ENCODE measurements around the gene TSPAN15. TPM values are rescaled to one million over a fixed set of nuclear protein-coding genes. Genes with fewer than 3 reads are reported as not detected.

Gene TSPAN15
- total RNA-seq, 2 experiments from 2014 or later: 0.85 to 0.91 TPM

DNA sequence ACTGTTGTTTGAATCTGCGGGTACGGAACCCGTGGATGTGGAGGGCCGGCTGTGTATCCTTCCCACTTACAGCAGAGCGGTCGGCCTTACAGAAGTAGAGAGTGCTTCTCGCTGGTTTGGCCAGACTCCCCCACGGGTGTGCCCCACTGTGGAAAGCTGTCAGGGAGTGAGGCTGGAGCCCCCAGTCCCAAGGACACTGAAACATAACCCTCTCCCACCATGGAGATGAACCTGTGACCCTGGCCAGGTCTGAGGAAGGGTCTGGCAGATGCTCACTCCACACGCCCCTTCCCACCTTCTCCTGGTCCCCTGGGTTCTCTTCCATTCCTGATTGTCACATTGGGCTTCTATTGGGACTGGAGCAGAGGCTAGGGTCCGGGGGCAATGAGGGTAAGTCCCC, 39.6 kb downstream of the TSPAN15 start:
- no peak for DNase-seq
- H3K4me3 Mint-ChIP-seq: no peak overlapping the region
- no peak overlapping the region for H3K27ac Mint-ChIP-seq
- no peaks in the 10 kb centered on the region for H3K4me1 Mint-ChIP-seq
- no peak for ATAC-seq
- intact Hi-C loops (cut with DNase I, micrococcal nuclease): no loop called here
- ChIA-PET CTCF (no interaction called here), POLR2A (no interaction called here)
- no peaks in the 10 kb centered on the region for H3K36me3 Mint-ChIP-seq (ENCODE audit: low read depth)
- H3K27me3 Mint-ChIP-seq: no peaks in the 10 kb centered on the region
- peaks cover 8% of the 10 kb centered on the region for H3K9me3 Mint-ChIP-seq (ENCODE audit: low read depth)

DNA sequence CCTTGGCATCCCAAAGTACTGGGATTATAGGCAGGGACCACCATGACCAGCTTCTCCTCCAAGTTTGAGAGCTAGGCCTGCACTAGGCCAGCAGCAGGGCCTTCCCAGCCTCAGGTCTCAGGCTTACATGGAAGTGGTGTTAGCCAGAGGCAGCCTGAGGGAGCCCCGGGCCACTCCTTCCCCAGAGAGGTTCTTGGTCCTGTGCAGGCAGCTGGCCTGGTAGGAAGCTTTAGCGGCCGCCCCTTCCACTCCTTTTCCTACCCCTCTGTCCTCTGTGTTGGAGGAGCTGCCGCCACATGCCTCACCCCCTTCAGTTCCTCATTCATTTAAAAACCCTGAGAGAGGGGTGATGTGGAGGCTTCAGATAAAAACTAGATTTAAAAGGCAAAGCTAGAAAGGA, 40.3 kb downstream of the TSPAN15 start:
- H3K9me3 Mint-ChIP-seq (ENCODE audit: low read depth): peaks cover 8% of the 10 kb centered on the region
- ChIA-PET POLR2A (no interaction called here), CTCF (interaction anchor here (0.5 to 1.7 kb wide), 3 partner anchors 24 to 423 kb away, joined by 3 to 5 read pairs (median 4); no protein-coding TSS in a partner anchor)
- no peaks in the 10 kb centered on the region for H3K4me1 Mint-ChIP-seq
- no peaks in the 10 kb centered on the region for H3K36me3 Mint-ChIP-seq (ENCODE audit: low read depth)
- no peak for DNase-seq
- H3K27me3 Mint-ChIP-seq: no peaks in the 10 kb centered on the region
- no peak for ATAC-seq
- H3K27ac Mint-ChIP-seq: no peak overlapping the region
- intact Hi-C loops (cut with DNase I, micrococcal nuclease): no loop called here
- H3K4me3 Mint-ChIP-seq: no peak overlapping the region

DNA sequence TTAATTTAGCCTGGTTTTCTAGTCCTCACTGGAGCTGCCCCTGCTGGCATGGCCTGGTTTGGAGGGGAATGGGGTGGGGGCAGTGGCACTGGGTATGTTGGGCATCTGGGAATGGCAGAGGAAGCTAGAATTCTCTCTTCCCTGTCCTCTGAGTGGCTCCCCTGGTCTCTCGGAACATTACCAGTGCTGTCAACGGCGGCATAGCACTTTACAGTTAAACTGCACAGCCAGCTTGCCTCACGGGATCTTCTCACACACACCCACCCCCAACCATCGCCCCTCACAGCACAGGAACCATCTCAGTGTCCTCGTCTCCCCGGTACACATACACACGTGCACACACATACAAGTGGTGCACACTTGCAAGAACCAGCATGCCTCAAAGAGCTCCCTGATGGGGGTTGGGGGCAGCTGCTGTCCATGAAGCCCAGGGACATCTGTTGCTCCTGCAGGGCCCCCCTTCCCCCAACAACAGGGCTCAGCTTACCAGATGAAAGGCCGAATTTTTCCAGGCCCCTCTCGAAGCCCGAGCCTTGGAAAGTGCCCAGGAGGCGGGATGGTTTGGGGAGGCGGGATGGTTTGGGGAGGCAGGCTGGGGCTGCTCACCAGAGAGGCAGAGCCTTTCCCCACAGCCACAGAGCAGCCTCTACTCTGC, 41.0 kb downstream of the TSPAN15 start:
- no peak overlapping the region for H3K4me3 Mint-ChIP-seq
- CTCF ChIA-PET: interaction anchor here (0.5 to 1.7 kb wide), 3 partner anchors 23 to 423 kb away, joined by 3 to 5 read pairs (median 4); no protein-coding TSS in a partner anchor
- POLR2A ChIA-PET: interaction anchor here (0.6 kb wide), 1 partner anchor 253 kb away, joined by 3 read pairs; no protein-coding TSS in a partner anchor
- DNase-seq (no peak), ATAC-seq (no peak)
- H3K4me1 Mint-ChIP-seq: no peaks in the 10 kb centered on the region
- no peaks in the 10 kb centered on the region for H3K27me3 Mint-ChIP-seq
- no peak overlapping the region for H3K27ac Mint-ChIP-seq
- peaks cover 8% of the 10 kb centered on the region for H3K9me3 Mint-ChIP-seq (ENCODE audit: low read depth)
- intact Hi-C loops (cut with DNase I, micrococcal nuclease): no loop called here
- H3K36me3 Mint-ChIP-seq (ENCODE audit: low read depth): no peaks in the 10 kb centered on the region

DNA sequence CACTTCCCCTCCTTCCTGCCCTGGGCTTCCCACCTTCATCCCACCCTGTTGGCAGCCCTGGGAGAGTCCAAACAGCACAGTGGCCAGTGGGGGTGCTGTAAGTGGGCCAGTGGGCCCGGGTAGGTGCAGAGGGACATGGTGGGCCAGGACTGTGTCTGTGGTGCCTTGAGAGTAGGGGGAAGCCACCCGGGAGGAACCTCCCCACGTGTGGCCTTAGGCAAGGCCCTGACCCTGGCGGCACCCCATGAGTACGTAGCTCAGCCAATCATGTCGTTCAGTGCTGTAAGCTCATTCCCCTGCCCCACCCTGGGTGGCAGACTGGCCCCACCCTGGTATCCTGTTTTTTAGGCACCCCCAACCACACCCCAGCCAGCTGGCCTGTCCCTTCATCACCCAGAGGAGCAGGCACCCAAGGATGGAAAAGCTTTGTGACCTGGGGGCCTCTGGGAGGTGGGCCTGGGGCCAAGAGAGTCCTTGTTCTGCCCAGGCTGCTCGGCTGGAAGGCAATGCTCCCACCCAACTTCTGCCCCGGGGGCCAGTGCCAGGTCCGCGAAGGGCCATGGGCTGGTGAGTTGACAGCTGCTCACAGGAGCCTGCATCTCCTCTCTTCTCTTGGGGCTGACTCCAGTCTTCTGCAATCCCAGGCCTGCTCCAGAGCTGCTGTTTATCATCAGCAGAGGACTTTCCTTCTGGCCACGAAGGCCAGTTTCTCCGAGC, 41.6 kb downstream of the TSPAN15 start:
- H3K27me3 Mint-ChIP-seq: no peaks in the 10 kb centered on the region
- ChIA-PET POLR2A (interaction anchor here (0.6 kb wide), 1 partner anchor 253 kb away, joined by 3 read pairs; no protein-coding TSS in a partner anchor), CTCF (interaction anchor here (0.7 to 1.7 kb wide), 2 partner anchors 22 to 51 kb away, joined by 3 read pairs; no protein-coding TSS in a partner anchor)
- H3K4me1 Mint-ChIP-seq: peaks cover under 1% of the 10 kb centered on the region
- intact Hi-C loops (cut with DNase I, micrococcal nuclease): no loop called here
- no peaks in the 10 kb centered on the region for H3K36me3 Mint-ChIP-seq (ENCODE audit: low read depth)
- ATAC-seq (no peak), DNase-seq (no peak)
- no peak overlapping the region for H3K27ac Mint-ChIP-seq
- no peak overlapping the region for H3K4me3 Mint-ChIP-seq
- peaks cover 6% of the 10 kb centered on the region for H3K9me3 Mint-ChIP-seq (ENCODE audit: low read depth)

DNA sequence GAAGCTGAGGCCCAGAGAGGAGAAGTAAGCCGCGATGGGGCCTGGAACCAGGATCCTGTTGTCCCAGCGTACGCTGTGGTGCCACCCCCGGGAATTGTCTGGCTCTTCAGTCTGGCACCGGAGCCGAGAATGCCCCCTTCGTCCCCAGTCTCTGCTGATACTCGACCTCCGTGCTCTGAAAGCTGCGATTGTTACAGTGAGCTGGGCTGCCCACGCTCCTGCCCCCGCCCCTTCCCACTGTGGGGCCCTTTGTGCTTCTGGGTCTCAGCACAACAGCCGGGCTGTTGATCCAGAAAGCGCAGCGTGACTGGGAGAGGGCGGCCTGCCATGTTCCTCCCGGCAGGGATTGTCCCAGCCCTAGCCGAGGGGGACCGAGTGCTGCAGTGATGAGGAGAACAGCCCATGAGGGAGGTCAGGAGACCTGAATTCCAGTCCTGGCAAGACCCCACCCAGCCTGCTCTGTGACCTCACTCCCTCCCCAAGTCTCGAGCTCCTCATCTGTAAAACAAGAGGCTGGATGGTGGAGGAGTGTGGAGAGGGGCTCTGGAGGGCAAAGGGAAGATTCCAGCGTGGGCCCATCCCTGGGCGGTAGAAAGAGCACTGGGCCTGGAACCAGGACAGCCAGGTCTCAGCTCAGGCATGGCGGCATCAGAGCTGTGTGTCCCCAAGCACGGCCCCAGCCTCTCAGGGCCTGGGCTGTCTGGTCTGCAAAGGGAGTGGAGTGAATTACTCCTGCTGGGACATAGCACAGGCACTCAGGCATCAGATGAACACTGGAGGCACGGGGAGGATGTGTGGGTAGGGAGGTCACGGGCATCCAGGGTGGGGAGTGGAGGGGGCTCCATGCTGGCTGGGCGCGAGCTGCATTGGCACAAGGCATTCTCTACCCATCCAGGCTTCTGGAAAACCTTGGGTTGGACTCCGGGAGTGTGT, 43.6 kb downstream of the TSPAN15 start:
- intact Hi-C loops (cut with DNase I, micrococcal nuclease): no loop called here
- H3K4me1 Mint-ChIP-seq: peaks cover 7% of the 10 kb centered on the region
- ATAC-seq (no peak), DNase-seq (no peak)
- no peak overlapping the region for H3K4me3 Mint-ChIP-seq
- no peak overlapping the region for H3K27ac Mint-ChIP-seq
- no peaks in the 10 kb centered on the region for H3K27me3 Mint-ChIP-seq
- CTCF ChIA-PET: interaction anchor here (0.6 kb wide), 1 partner anchor 11 kb away, joined by 3 read pairs; no protein-coding TSS in a partner anchor
- POLR2A ChIA-PET: no interaction called here
- no peaks in the 10 kb centered on the region for H3K36me3 Mint-ChIP-seq (ENCODE audit: low read depth)
- no peaks in the 10 kb centered on the region for H3K9me3 Mint-ChIP-seq (ENCODE audit: low read depth)

DNA sequence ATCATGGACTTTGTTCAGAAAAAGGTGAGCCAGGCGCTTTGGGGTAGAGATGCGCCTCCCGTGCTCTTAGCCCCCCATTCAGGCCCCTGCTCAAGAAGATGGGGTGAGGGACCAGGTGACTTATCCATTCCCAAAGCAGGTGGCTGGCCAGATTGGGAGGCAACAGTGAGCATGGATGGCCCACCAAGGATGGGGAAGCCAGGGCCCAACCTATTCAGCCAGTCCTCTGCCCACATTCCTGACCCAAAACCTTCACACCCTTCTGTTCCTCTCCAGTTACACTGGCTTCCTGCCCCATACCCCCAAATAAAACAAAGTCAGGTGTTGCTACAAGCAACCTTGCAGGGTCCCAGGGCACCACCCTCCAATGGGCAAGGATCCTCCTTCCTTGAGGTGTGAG, 44.4 kb downstream of the TSPAN15 start:
- CTCF ChIA-PET: no interaction called here
- H3K9me3 Mint-ChIP-seq (ENCODE audit: low read depth): no peaks in the 10 kb centered on the region

DNA sequence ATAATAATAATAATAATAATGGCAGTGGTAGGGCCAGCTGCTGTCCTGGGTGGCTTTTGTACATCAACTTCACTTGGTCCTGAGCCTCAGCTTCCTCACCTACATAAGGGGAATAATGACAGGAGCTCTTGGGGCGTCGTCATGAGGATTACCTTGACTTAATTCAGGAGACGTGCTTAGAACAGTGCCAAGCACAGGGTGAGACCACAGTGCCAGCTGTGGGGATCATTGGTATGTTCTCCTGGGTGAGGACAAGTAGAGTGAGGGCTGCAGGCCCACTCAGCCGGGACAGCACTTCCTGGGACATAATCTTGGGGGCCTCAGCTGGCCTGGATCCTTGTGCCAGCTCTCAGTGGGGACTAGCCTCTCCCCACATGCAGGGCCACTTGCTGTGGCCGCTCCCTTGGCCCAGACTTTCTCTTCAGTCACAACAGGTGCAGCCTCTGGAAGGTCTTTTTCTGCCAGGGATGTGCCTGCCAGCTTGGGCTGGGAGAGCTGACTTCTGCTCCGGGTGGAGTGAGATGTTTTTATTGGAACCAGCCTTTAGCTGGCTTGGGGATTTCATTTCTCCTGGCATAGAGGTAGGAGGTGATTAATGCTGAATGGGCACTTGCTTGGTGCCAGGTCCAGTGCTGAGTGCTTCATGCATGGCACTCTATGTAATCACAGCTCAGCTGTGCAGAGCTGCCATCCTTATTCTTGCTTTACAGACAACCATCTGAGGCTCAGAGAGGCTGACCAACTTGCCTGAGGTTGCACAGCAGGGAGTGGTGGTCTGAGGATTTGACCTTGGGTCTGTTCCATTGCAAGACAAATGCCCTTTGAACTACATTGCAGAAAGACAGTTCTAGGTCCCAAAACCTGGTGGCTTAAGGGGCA, 45.3 kb downstream of the TSPAN15 start:
- Mint-ChIP-seq H3K27ac (no peak overlapping the region), H3K27me3 (no peaks in the 10 kb centered on the region), H3K4me3 (no peak overlapping the region), H3K36me3 (ENCODE audit: low read depth) (no peaks in the 10 kb centered on the region), H3K9me3 (ENCODE audit: low read depth) (no peaks in the 10 kb centered on the region), H3K4me1 (peaks cover 7% of the 10 kb centered on the region)
- DNase-seq (no peak), ATAC-seq (no peak)
- ChIA-PET CTCF (interaction anchor here (0.6 to 3.0 kb wide), 3 partner anchors 12 to 214 kb away, joined by 3 to 11 read pairs (median 3); no protein-coding TSS in a partner anchor), POLR2A (interaction anchor here (0.7 kb wide), 1 partner anchor 64 kb away, joined by 3 read pairs; no protein-coding TSS in a partner anchor)
- intact Hi-C loops (cut with DNase I, micrococcal nuclease): no loop called here

More for the DNA sequence above, 44.4 kb downstream of the TSPAN15 start:
- H3K27ac Mint-ChIP-seq: no peak overlapping the region
- DNase-seq (no peak), ATAC-seq (no peak)
- POLR2A ChIA-PET: no interaction called here
- no peaks in the 10 kb centered on the region for H3K27me3 Mint-ChIP-seq
- H3K4me3 Mint-ChIP-seq: no peak overlapping the region
- intact Hi-C loops (cut with DNase I, micrococcal nuclease): no loop called here
- H3K36me3 Mint-ChIP-seq (ENCODE audit: low read depth): no peaks in the 10 kb centered on the region
- H3K4me1 Mint-ChIP-seq: peaks cover 7% of the 10 kb centered on the region

DNA sequence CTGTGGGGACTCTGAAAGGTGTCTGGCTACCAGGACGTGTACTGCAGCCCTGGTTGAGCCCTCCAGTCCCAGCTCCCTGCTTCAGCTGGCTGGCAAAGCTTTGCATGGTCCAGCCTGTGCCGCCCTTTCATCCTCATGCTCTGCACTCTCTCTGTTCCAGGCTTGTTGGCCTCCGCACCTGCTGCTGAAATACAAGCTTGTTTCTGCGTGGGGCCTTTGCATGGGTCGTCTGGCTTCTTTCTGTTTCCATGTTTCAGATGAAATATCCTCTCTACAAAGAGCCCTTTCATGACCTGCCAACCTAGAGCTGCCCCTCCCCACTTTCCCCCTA, 45.9 kb downstream of the TSPAN15 start:
- Mint-ChIP-seq H3K27ac (no peak overlapping the region), H3K4me1 (peaks cover 7% of the 10 kb centered on the region), H3K9me3 (ENCODE audit: low read depth) (no peaks in the 10 kb centered on the region), H3K27me3 (no peaks in the 10 kb centered on the region), H3K36me3 (ENCODE audit: low read depth) (no peaks in the 10 kb centered on the region), H3K4me3 (no peak overlapping the region)
- ATAC-seq (no peak), DNase-seq (no peak)
- CTCF ChIA-PET: interaction anchor here (0.5 to 3.0 kb wide), 4 partner anchors 10 to 214 kb away, joined by 3 to 15 read pairs (median 8); no protein-coding TSS in a partner anchor
- intact Hi-C loops (cut with DNase I, micrococcal nuclease): no loop called here
- POLR2A ChIA-PET: no interaction called here

DNA sequence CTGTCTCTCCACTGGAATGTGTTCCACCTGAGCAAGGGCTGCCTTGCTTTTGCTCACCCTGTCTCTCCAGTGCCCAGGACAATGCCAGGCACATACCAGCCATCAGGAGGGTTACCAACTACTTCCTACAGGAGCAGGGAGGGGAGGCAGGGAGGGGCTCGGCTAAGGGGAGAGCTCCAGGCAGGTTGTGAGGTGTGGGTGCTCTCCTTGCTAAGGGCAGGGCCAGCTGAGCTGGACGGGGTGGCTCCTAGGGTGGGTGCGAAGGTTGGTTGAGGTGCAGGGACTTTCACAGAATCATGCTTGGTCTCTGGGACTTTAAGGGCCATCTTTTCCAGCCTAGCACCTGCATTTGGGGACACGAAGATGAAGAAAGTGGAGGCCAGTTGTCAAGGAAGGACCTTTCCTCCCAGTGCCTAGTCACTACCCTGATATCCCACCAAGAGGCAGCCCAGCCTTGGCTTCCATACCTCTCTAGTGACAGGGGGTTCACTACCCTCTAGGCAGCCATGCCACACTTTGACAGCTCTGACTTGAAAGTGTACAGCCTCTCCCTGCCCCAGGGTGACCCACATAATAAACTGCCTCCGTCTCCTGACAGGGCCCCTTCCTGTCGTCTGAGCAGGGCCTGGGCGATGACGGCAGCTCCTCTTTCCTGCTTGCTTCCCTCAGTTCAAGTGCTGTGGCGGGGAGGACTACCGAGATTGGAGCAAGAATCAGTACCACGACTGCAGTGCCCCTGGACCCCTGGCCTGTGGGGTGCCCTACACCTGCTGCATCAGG, 46.5 kb downstream of the TSPAN15 start:
- ChIA-PET POLR2A (no interaction called here), CTCF (interaction anchor here (0.5 to 3.0 kb wide), 4 partner anchors 9 to 215 kb away, joined by 3 to 15 read pairs (median 8); no protein-coding TSS in a partner anchor)
- Mint-ChIP-seq H3K36me3 (ENCODE audit: low read depth) (no peaks in the 10 kb centered on the region), H3K27me3 (no peaks in the 10 kb centered on the region), H3K4me1 (peaks cover 7% of the 10 kb centered on the region), H3K27ac (no peak overlapping the region), H3K9me3 (ENCODE audit: low read depth) (no peaks in the 10 kb centered on the region), H3K4me3 (no peak overlapping the region)
- intact Hi-C loops (cut with DNase I, micrococcal nuclease): no loop called here
- ATAC-seq (peak; percentile 44), DNase-seq (no peak)

Measured in activated CD4-positive, alpha-beta T cell treated with anti-CD3 and anti-CD28 coated beads for 36 hours (primary cell).